ENCODE data around the gene SEBOX. TPM values are rescaled to one million over a fixed set of nuclear protein-coding genes. Genes with fewer than 3 reads are reported as not detected.

The SEBOX gene
- total and polyA plus RNA-seq, 2 of the 8 experiments (the other 6 are each of a cell fraction or from before 2014, with no cell fraction given): not detected

DNA sequence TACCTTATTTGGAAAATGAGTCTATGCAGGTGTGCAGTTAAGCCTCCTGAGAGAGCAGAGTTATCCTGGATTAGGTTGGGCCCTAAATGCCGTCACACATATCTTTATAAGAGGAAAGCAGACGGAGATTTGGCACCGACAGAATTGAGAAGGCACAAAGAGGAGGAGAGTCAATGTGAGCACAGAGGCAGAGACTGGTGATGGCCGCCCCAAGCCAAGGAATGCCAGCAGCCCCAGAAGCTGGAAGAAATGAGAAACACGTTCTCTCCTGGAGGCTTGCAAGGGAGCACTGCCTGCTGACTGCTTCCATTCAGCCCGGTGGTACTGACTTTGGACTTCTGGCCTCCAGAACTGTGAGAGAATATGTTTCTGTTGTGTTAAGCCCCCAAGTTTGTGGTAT, 37.8 kb upstream of the SEBOX start (continued):
- TF ChIP-seq CHD7 (IDR thresholded peaks at IDR 0.05; ENCODE audit: insufficient replicate concordance, low read length) (no peak), RFX5 (IDR thresholded peaks at IDR 0.05; ENCODE audit: borderline replicate concordance, low read depth, low read length) (no peak), EZH2 (IDR thresholded peaks at IDR 0.05; ENCODE audit: low read depth, low read length, severe bottlenecking) (no peak), SP1 (IDR thresholded peaks at IDR 0.05; ENCODE audit: low read depth, low read length) (no peak), KDM4A (IDR thresholded peaks at IDR 0.05; ENCODE audit: low read depth, low read length, severe bottlenecking) (no peak), CTBP2 (IDR thresholded peaks at IDR 0.05; ENCODE audit: borderline replicate concordance, insufficient read depth, insufficient read length, low read length) (no peak)
